ENCODE results near the gene IRAK3. TPM values are rescaled to one million over a fixed set of nuclear protein-coding genes. Genes with fewer than 3 reads are reported as not detected.

The IRAK3 gene
- total RNA-seq, 1 donor: 3.0 TPM

- no peak overlapping the region for H3K4me3 ChIP-seq (ENCODE audit: low read depth, low read length)
- TF ChIP-seq, protein P1, sequence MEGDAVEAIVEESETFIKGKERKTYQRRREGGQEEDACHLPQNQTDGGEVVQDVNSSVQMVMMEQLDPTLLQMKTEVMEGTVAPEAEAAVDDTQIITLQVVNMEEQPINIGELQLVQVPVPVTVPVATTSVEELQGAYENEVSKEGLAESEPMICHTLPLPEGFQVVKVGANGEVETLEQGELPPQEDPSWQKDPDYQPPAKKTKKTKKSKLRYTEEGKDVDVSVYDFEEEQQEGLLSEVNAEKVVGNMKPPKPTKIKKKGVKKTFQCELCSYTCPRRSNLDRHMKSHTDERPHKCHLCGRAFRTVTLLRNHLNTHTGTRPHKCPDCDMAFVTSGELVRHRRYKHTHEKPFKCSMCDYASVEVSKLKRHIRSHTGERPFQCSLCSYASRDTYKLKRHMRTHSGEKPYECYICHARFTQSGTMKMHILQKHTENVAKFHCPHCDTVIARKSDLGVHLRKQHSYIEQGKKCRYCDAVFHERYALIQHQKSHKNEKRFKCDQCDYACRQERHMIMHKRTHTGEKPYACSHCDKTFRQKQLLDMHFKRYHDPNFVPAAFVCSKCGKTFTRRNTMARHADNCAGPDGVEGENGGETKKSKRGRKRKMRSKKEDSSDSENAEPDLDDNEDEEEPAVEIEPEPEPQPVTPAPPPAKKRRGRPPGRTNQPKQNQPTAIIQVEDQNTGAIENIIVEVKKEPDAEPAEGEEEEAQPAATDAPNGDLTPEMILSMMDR (IDR thresholded peaks at IDR 0.05; ENCODE audit: insufficient read depth, low read depth, low read length): no peak
- DNase-seq (ENCODE audit: low read depth): no peak
These were observed 81.6 kb downstream of the IRAK3 start for GRCh38 chr12:66270613-66271012.

DNA sequence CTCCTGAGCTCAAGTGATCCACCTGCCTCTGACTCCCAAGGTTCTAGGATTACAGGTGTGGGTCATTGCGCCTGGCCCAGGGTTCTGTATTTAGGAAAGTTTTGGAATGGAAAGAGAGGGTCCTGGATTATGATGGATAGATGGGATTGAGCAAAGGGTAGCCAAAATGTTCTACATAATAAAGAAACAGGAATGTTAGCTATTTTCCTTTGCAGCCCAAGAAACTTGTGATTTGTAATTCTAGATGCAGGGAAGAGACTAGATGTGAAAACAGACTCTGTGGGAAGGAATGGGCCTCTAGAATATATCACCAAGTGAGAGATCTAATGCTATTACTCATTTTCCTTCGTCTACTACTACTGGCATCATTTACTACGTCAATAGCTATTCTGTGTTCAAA lies 83.6 kb downstream of the IRAK3 start:
- TF ChIP-seq, protein P1 (IDR thresholded peaks at IDR 0.05; ENCODE audit: insufficient read depth, low read depth, low read length): no peak
- no peak for DNase-seq (ENCODE audit: low read depth)

GRCh38 chr12:66273147-66273546 lies 84.1 kb downstream of the IRAK3 start:
- TF ChIP-seq, protein P1 (IDR thresholded peaks at IDR 0.05; ENCODE audit: insufficient read depth, low read depth, low read length): no peak
- DNase-seq (ENCODE audit: low read depth): no peak

More for the DNA sequence above, 83.6 kb downstream of the IRAK3 start:
- no peak overlapping the region for H3K4me3 ChIP-seq (ENCODE audit: low read depth, low read length)

GRCh38 chr12:66275040-66275439 lies 86.0 kb downstream of the IRAK3 start:
- DNase-seq (ENCODE audit: low read depth): no peak
- H3K4me3 ChIP-seq (ENCODE audit: low read depth, low read length): no peak overlapping the region
- TF ChIP-seq, protein P1 (IDR thresholded peaks at IDR 0.05; ENCODE audit: insufficient read depth, low read depth, low read length): no peak

More at GRCh38 chr12:66273147-66273546, 84.1 kb downstream of the IRAK3 start:
- no peak overlapping the region for H3K4me3 ChIP-seq (ENCODE audit: low read depth, low read length)

DNA sequence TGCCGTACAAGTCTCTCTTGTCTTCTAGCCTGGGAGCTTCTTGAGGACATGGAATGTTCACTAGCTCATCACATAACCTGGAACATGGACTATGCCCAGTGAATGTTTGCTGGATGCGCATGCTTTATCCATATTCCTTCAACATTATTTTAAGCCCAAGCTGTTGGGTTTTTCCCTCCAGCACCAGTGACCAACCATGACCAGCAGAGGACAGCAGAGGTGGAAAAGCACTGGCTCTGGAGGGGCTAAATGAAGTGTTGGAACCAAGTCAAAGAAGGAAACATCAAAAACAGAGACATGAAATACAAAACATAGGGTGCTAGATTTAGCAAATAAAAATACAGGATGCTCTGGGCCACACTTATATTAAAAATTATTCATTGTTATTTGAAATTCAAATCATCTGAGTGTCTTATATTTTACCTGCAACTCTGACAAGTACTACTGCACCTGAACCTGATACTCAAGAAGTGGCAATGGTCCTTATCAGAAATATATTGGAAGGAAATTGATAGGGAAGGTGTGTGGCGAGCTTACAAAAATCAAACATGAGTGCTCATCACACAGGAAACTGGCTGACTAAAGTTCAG lies 90.2 kb downstream of the IRAK3 start:
- TF ChIP-seq, protein P1 (IDR thresholded peaks at IDR 0.05; ENCODE audit: insufficient read depth, low read depth, low read length): peak; percentile 81
- H3K4me3 ChIP-seq (ENCODE audit: low read depth, low read length): no peak overlapping the region
- peak; percentile 22 for DNase-seq (ENCODE audit: low read depth)

- no peak overlapping the region for H3K4me3 ChIP-seq (ENCODE audit: low read depth, low read length)
- TF ChIP-seq, protein P1 (IDR thresholded peaks at IDR 0.05; ENCODE audit: insufficient read depth, low read depth, low read length): no peak
- DNase-seq (ENCODE audit: low read depth): no peak
These were observed 91.5 kb downstream of the IRAK3 start for GRCh38 chr12:66280561-66280960.

- TF ChIP-seq, protein P1 (IDR thresholded peaks at IDR 0.05; ENCODE audit: insufficient read depth, low read depth, low read length): no peak
These were observed 93.2 kb downstream of the IRAK3 start for GRCh38 chr12:66282244-66282643.

More at GRCh38 chr12:66282244-66282643, 93.2 kb downstream of the IRAK3 start:
- DNase-seq (ENCODE audit: low read depth): no peak
- H3K4me3 ChIP-seq (ENCODE audit: low read depth, low read length): no peak overlapping the region

All from fibroblast of villous mesenchyme (primary cell).